GM19025 (cell line): ENCODE measurements around the gene XIRP1.

Experiments
- ATAC-seq: cut with Tn5 transposase; IDR thresholded peaks from one replicate; pipeline ENCODE4 v1.9.1; 2021; ENCODE audit warnings: mild to moderate bottlenecking, low read depth, moderate library complexity; ENCODE audit not compliant: unreplicated experiment

Gene XIRP1

GRCh38 chr3:39147711-39148434, 44.5 kb downstream of the XIRP1 start:
- ATAC-seq, result peak; percentile 25

- ATAC-seq, result no peak
Observed at GRCh38 chr3:39146611-39147591, 45.5 kb downstream of the XIRP1 start.

- no peak for ATAC-seq
Observed at GRCh38 chr3:39146083-39146501, 46.3 kb downstream of the XIRP1 start.

GRCh38 chr3:39144748-39145380, 47.5 kb downstream of the XIRP1 start:
- no peak for ATAC-seq

- ATAC-seq, result no peak
Observed at GRCh38 chr3:39144095-39144747, 48.2 kb downstream of the XIRP1 start.

GRCh38 chr3:39143051-39143885, 49.1 kb downstream of the XIRP1 start:
- ATAC-seq, result no peak

GRCh38 chr3:39142067-39142466, 50.3 kb downstream of the XIRP1 start:
- ATAC-seq, result no peak

- no peak for ATAC-seq
Observed at GRCh38 chr3:39141171-39141995, 51.0 kb downstream of the XIRP1 start.

GRCh38 chr3:39140341-39140971, 51.9 kb downstream of the XIRP1 start:
- no peak for ATAC-seq

GRCh38 chr3:39139442-39139841, 53.0 kb downstream of the XIRP1 start:
- ATAC-seq, result no peak

- no peak for ATAC-seq
Observed at GRCh38 chr3:39138804-39139415, 53.5 kb downstream of the XIRP1 start.

- ATAC-seq, result no peak
Observed at GRCh38 chr3:39137991-39138803, 54.2 kb downstream of the XIRP1 start.

GRCh38 chr3:39137435-39137936, 54.9 kb downstream of the XIRP1 start:
- ATAC-seq, result no peak

- ATAC-seq, result no peak
Observed at GRCh38 chr3:39136533-39137434, 55.6 kb downstream of the XIRP1 start.

GRCh38 chr3:39135170-39135805, 57.1 kb downstream of the XIRP1 start:
- no peak for ATAC-seq
